WI38 (cell line): ENCODE measurements around the gene YIF1B.

ENCODE experiments used
- H3K4me3 ChIP-seq: 2 replicates; pipeline ENCODE4 v1.5.1; 2011; ENCODE audit warnings: low read depth, mild to moderate bottlenecking, control low read depth, low read length
- TF ChIP-seq, protein P1 (sequence below): IDR thresholded peaks from 2 replicates; pipeline ENCODE4 v1.5.1; 2012; ENCODE audit warnings: low read depth, mild to moderate bottlenecking, control low read depth, low read length

Gene YIF1B

DNA sequence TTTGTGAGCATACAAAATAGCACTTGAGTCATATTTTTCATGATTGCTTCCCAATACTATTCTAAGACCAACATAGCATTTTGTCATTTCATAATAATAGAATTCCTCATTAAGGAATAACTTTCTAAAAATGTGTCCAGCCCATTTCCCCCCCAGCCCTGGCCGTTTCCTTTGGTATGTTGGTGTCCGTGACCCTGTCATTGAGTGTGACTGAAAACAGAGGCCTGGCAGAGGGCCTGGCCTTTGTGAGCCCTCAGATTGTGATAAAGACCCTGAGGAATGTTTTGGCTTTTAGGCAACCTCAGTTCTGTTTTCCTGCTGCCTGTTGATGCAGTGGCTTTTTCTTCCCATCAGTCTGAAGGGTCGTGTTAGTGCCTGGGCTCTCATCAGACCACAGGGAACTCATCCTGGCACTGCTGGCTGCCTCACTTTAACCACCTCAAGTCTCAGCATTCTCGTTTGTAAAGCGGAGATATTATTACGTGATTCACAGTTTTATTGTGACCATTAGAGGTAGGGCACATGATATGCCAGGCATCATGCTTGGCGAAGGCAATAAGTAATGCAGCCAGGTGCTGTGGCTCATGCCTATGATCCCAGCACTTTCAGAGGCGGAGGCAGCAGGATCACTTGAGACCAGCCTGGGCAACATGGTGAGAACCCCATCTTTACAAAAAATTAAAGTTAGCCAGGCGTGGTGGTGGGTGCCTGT, 37.6 kb downstream of the YIF1B start:
- TF ChIP-seq, protein P1, sequence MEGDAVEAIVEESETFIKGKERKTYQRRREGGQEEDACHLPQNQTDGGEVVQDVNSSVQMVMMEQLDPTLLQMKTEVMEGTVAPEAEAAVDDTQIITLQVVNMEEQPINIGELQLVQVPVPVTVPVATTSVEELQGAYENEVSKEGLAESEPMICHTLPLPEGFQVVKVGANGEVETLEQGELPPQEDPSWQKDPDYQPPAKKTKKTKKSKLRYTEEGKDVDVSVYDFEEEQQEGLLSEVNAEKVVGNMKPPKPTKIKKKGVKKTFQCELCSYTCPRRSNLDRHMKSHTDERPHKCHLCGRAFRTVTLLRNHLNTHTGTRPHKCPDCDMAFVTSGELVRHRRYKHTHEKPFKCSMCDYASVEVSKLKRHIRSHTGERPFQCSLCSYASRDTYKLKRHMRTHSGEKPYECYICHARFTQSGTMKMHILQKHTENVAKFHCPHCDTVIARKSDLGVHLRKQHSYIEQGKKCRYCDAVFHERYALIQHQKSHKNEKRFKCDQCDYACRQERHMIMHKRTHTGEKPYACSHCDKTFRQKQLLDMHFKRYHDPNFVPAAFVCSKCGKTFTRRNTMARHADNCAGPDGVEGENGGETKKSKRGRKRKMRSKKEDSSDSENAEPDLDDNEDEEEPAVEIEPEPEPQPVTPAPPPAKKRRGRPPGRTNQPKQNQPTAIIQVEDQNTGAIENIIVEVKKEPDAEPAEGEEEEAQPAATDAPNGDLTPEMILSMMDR, result no peak
- H3K4me3 ChIP-seq, result no peak overlapping the region

DNA sequence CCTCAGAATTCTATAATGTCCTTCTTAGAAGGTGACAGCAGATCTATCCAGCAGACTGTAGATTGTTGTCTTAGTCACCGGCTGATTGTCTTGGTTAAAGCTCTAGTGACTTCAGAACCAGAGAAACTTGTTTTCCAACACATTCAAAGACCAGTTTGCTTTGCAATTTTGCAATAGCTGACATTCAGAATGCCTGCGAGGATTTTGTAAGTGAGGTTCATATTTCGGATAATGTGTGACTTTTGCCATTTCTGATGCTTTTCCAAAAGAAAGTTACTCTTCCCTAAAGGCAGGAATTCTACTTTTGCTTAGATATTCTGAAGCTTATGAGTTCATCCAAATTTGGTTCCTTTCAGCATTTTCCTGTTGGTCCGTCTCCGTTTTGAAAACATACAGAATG, 38.2 kb downstream of the YIF1B start:
- TF ChIP-seq, protein P1, result no peak
- no peak overlapping the region for H3K4me3 ChIP-seq

DNA sequence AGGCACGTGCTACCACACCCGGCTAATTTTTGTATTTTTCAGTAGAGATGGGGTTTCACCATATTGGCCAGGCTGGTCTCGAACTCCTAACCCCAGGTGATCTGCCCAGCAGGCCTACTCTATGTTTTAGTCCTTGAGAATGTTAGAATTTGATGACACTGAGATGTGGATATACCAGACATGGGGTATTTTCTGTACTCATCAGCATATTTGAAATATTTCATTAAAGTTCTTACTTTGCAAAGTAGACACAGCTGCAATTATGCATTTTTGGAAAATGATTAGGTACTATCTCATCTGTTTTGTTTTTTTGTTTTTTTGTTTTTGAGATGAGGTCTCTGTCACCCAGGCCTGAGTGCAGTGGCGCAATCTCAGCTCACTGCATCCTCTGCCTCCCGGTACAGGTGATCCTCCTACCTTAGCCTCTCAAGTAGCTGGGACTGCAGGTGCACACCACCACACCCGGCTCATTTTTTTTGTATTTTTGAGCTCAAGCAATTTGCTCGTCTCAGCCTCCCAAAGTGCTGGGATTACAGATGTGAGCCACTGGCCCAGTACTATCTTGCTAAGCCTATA, 38.7 kb downstream of the YIF1B start:
- H3K4me3 ChIP-seq, result no peak overlapping the region
- TF ChIP-seq, protein P1, result no peak

DNA sequence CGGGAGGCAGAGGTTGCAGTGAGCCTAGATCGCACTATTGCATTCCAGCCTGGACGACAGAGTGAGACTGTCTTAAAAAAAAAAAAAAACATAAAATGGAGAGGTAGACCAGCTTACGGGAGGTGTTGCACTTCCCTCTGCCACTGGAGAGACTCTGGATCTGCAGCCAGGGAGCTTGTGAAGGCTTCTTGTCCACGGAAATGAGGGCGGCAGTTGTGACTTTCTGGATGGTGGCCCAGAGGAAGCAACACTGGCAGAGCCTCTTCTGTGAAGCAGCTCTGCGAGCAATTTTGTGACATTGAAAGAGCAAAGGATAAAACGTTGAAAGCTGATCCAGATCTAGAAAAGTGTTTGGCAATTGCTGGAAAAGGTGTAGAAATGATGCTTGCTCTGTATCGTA, 41.0 kb downstream of the YIF1B start:
- TF ChIP-seq, protein P1, result no peak
- no peak overlapping the region for H3K4me3 ChIP-seq

DNA sequence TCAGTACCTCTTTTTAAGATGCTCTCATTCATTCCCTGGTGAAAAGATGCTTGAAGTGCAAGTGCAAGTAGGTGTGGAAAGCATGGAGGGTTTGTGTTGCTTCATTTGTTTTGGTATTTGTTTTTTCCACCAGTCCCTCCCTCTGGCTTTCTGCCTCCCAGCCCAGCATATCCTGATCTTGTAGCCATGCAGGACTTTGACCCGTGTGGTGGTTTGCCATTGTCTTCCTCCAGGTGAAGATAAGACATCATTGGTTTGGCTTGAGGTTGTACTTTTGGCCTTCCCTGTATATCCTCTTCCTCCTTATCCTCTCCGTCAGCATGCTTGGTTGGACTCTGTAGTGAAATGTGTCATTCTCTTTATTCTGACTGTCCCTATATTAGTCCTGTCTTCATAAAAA, 42.2 kb downstream of the YIF1B start:
- H3K4me3 ChIP-seq, result no peak overlapping the region
- TF ChIP-seq, protein P1, result no peak

DNA sequence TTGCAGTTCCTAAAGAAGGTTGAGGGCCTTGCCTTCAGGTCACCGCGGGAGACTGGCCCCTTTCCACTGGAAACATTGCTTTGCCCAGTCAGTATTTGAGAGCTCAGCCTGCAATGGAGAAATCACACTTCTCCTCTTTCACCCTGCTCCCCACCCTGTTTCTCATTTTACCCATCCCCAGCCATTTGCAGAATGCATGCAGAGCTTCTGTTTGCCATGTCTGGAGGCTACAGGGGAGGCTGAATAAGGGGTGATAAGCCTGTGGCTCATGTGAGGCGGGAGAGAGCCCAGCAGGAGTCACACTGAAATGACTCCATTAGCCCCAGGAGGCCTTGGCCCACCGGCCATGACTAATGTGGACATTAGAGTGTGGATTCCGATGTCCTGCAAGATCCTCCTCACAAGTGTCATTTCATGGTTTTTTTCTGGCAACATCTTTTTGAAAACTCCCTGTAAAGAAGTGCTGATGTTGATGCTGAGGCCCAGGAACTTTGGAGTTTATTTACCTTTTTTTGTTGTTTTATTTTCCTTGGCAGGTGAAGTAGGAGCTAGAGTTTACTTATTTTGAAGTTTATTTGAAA, 45.1 kb downstream of the YIF1B start:
- TF ChIP-seq, protein P1, result no peak
- H3K4me3 ChIP-seq, result no peak overlapping the region

DNA sequence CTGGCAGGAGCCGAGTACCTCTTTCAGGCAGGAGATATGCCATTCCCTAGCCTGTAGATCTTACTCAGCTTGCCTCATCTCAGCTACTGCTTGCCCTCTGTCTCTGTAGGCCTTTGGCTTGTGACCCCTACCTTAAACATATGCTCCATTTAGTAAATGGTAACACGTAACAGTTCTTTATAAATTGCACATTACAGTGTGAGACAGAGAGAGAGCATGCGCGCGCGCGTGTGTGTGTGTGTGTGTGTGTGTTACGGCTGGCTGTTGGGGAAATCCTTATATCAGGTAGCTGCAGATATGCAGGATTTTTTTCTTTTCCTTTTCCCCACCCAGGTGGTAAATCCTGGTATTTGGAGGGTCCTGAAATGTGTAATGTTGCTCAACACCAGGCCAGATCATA, 47.2 kb downstream of the YIF1B start:
- TF ChIP-seq, protein P1, result no peak
- H3K4me3 ChIP-seq, result no peak overlapping the region
